BJ (cell line): ENCODE data around the gene SH3RF1. TPM values are rescaled to one million over a fixed set of nuclear protein-coding genes. Genes with fewer than 3 reads are reported as not detected.

ENCODE experiments used
- CTCF ChIA-PET: fragments of 350-600 bp; formaldehyde crosslinking; extraction: SDS; loops from one replicate; lab custom pipeline; 2021; ENCODE audit warnings: antibody characterized with exemption, inconsistent platforms; lab: Yijun Ruan, JAX
- POLR2A ChIA-PET: fragments of 300-600 bp; sonication (Branson Sonifier 250); formaldehyde crosslinking; extraction: SDS; loops from one replicate; lab custom pipeline; 2021; ENCODE audit warnings: antibody characterized with exemption; lab: Charles Lee
- DNase-seq: peaks from one replicate; pipeline ENCODE4 v3.0.0-alpha.2; 2011; ENCODE audit warnings: low read depth
- H3K27me3 ChIP-seq: 2 replicates; pipeline ENCODE4 v1.6.0; 2011; ENCODE audit warnings: low read length; ENCODE audit not compliant: control insufficient read depth, insufficient read depth
- H3K36me3 ChIP-seq: 2 replicates; pipeline ENCODE4 v1.5.1; 2011; ENCODE audit warnings: low read length; ENCODE audit not compliant: control insufficient read depth, insufficient read depth
- H3K4me3 ChIP-seq: 2 replicates; pipeline ENCODE4 v1.5.1; 2011; ENCODE audit warnings: low read depth, mild to moderate bottlenecking, control low read depth, low read length
- polyA plus RNA-seq: library from polyadenylated mRNA; depleted of rRNA; stranded (reverse); fragments of >200 nt; gene quantifications from 2 replicates; pipeline ENCODE4 v1.2.3, GENCODE V29; 2011
- TF ChIP-seq, protein P1 (sequence below): IDR thresholded peaks from 2 replicates; pipeline ENCODE4 v1.5.1; 2011; ENCODE audit warnings: low read depth, mild to moderate bottlenecking, control low read depth, inconsistent platforms, low read length, moderate library complexity; ENCODE audit not compliant: insufficient read depth

SH3RF1 gene
- polyA plus RNA-seq, 1 experiment: 38.8 TPM

DNA sequence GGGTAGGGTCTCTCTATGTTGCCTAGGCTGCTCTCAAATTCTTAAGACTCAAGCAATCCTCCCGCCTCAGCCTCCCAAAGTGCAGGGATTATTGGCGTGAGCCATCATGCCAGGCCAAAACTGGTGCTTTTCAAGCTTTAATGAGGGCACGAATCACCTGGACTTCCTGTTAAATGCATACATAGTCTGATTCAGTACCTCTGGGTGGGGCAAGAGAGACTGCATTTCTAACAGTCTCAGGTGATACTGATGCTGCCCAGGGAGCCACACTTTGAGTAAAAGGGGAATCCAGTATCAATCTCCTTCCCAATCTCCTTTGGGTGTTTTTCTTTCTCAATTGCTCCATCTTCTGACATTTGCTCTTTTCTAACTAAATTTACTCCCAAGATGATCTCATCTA is 96.5 kb downstream of the SH3RF1 start:
- POLR2A ChIA-PET: interaction anchor here (0.9 kb wide), 1 partner anchor 9 kb away, joined by 5 read pairs; no protein-coding TSS in a partner anchor
- no peak for DNase-seq
- TF ChIP-seq, protein P1, sequence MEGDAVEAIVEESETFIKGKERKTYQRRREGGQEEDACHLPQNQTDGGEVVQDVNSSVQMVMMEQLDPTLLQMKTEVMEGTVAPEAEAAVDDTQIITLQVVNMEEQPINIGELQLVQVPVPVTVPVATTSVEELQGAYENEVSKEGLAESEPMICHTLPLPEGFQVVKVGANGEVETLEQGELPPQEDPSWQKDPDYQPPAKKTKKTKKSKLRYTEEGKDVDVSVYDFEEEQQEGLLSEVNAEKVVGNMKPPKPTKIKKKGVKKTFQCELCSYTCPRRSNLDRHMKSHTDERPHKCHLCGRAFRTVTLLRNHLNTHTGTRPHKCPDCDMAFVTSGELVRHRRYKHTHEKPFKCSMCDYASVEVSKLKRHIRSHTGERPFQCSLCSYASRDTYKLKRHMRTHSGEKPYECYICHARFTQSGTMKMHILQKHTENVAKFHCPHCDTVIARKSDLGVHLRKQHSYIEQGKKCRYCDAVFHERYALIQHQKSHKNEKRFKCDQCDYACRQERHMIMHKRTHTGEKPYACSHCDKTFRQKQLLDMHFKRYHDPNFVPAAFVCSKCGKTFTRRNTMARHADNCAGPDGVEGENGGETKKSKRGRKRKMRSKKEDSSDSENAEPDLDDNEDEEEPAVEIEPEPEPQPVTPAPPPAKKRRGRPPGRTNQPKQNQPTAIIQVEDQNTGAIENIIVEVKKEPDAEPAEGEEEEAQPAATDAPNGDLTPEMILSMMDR: no peak
- H3K36me3 ChIP-seq: 0 out of 2 replicates have a peak, but pooled peaks cover 1% of the 10 kb centered on the region
- no peaks in the 10 kb centered on the region for H3K27me3 ChIP-seq
- CTCF ChIA-PET: no interaction called here
- no peak overlapping the region for H3K4me3 ChIP-seq

DNA sequence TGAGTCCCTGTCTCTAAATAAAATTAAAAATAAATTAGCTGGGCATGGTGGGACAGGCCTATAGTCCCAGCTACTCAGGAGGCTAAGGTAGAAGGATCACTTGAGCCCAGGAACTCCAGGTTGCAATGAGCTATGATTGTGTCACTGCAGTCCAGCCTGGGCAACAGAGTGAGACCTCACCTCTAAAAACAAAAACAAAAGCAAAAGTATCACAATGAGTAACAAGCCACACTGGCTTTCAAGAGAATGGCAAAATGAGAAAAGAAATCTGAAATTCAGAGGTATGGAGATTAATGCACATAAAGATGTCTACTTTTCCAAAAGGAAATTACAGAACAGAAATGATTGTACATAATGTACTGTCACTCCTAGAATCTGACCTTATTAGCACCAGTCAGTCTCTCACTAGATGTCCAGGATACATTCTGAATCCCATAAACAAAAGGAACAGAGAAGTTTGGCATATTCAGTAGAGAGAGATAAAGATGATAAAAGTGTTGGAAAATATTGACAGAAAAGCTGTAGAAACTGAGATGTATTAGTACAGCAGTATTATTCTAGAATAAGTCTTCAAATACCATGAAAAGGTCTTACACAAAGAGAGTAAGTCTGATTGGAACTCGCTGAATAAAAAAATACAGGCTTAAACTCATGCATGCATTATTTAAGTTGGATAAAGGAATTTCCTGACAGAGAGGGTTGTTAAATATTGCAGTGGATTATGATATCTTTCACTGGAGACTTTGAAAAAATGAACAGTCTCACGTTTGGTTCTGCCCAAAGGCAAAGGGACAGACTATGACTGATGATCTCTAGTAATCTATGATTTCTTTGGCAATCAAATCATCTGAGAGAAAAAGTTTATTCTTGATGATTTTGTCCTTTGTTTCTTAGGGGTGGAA is 102.5 kb downstream of the SH3RF1 start:
- H3K36me3 ChIP-seq: no peaks in the 10 kb centered on the region
- CTCF ChIA-PET: interaction anchor here (1.3 kb wide), 1 partner anchor 15 kb away, joined by 3 read pairs; no protein-coding TSS in a partner anchor
- POLR2A ChIA-PET: no interaction called here
- no peaks in the 10 kb centered on the region for H3K27me3 ChIP-seq
- no peak for DNase-seq
- TF ChIP-seq, protein P1: no peak
- no peak overlapping the region for H3K4me3 ChIP-seq

DNA sequence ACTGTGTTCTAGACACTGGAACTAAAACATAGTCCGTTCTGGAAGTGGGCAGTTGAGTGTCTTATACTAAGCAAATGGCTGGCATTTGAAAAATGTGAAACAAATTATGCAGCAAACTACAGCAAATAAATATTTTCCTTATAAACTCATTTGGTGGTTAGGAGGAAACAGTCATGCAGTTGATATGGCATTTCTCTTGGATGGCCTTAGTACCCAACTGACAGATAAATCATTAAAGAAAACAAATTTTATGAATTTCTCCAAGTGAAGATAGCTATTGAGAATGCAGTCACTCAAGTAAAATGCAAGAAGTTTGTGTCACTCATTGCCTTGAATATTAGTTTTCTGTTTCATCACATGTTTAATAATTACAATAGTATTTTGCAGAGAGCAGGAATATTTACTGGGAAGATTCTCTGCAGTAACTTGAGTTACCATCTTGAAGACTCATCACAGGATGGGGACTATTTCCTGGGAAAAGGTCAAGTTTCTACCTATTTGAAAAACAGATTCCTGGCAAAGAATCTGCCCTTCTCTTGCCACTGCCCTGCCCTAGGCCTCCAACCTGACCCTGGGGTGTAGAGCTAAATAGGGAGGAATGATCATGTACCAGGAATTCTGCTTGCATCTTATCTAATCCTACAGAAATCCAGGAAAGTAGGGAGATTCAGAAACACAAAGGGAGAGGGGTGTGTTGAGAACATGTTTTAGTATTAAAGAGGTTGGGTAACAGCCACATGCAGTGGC is 105.9 kb downstream of the SH3RF1 start:
- ChIA-PET CTCF (no interaction called here), POLR2A (no interaction called here)
- no peaks in the 10 kb centered on the region for H3K27me3 ChIP-seq
- DNase-seq: peak; percentile 69
- H3K36me3 ChIP-seq: peaks cover 2% of the 10 kb centered on the region; the same call in 1 of the 2 replicates
- TF ChIP-seq, protein P1: no peak
- no peak overlapping the region for H3K4me3 ChIP-seq

DNA sequence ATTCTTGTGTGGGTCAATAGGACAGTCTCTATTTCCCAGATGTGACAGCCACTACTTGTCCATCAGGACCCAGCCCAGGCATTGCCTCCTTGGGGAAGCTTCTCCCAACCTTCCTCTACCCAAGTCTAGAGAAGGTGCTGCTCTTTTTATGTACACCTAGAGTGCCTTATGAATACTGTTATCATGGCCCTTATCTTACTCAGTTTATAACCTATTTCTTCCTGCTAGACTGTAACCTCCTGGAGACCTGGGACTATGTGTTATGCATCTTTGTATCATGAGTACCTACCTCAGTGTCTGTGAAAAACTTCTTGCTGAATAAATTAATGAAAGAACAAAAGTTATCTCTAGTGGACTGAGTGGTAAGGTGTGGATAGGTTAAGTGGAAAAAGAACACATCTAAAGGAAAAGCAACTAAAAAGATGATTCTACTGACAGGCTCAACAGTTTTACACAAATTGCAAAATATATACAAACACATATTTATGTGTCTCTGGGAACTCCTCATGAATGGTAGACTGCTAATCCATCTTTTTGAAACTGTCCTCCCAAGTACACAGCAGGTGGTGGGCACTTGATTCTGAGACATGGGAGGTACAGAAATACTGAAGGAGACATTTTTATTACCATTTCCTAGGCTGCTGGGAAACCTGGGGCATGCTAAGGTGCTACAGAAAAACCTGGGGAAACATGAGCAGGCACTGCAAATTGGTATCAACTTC is 106.6 kb downstream of the SH3RF1 start:
- Histone ChIP-seq H3K4me3 (no peak overlapping the region), H3K27me3 (no peaks in the 10 kb centered on the region), H3K36me3 (peaks cover 2% of the 10 kb centered on the region; the same call in 1 of the 2 replicates)
- ChIA-PET CTCF (no interaction called here), POLR2A (no interaction called here)
- DNase-seq: no peak
- TF ChIP-seq, protein P1: no peak
